Endothelial cell of umbilical vein (primary cell): Measurements from ENCODE around the gene GABRB2. TPM values are rescaled to one million over a fixed set of nuclear protein-coding genes. Genes with fewer than 3 reads are reported as not detected.

Source experiments
- polyA plus RNA-seq, 4 experiments: library from polyadenylated mRNA; depleted of rRNA in 3 of 4; stranded (reverse) in 3 of 4; unstranded in 1 of 4; fragments of >200 nt; gene quantifications; 2 replicates each; pipeline versions ENCODE4 v1.2.1 to v1.2.3, GENCODE V29; 2011 to 2012; ENCODE audit warnings: missing spikeins in 1 of 4
- total RNA-seq: library from RNA; stranded (reverse); gene quantifications from 2 replicates; pipeline ENCODE4 v1.2.3, GENCODE V29; 2021

GABRB2 gene
- total and polyA plus RNA-seq, 2 donors (not counting 3 experiments of a cell fraction or from before 2014, with no cell fraction given) = not detected

Other genes with a start within 250 kb of the GABRB2 start
- not detected in 2 replicates for gene GABRA6, start 139.0 kb upstream of the GABRB2 start, total RNA-seq
- not detected in 2 replicates for gene GABRA6, start 139.0 kb upstream of the GABRB2 start, polyA plus RNA-seq